ENCODE results near the gene SRMS.
"Not testable (repeated sequence)": the region's sequence is repeated elsewhere in the genome, so short reads cannot be mapped to it uniquely, and the experiment has no call there.

The SRMS gene

DNA sequence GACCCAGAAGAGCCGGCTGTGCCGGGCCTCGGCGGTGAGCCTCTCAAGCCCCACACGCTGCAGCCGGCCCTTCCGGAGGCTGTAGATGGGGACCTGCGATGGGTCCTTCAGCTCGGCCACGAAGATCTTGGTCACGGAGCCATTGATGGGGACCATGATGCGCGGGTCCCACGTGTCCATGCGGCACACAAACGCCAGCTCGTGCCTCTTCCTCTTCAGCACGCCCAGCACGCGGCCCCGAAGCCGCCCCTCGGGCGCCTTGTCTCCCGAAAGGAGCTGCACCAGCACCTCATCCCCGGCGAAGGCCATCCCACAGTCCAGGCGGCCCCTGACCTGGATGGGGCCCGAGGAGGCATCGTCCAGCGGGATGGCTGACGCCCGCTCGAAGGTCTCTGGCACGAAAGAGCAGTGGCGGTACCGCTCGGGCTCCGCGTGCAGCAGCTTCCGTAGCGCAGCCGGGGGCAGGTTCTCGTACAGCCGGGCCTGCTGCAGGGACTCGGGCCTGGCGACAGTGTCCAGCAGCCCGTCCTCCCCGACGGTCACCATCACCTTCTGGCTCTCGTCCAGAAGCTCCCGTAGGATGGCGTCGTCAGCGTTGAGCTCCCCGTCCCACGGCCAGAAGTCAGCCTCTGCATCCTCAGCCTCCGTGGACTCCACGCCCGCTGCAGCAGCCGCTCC lies 17.6 kb upstream of the SRMS start:
- no peak for DNase-seq

DNA sequence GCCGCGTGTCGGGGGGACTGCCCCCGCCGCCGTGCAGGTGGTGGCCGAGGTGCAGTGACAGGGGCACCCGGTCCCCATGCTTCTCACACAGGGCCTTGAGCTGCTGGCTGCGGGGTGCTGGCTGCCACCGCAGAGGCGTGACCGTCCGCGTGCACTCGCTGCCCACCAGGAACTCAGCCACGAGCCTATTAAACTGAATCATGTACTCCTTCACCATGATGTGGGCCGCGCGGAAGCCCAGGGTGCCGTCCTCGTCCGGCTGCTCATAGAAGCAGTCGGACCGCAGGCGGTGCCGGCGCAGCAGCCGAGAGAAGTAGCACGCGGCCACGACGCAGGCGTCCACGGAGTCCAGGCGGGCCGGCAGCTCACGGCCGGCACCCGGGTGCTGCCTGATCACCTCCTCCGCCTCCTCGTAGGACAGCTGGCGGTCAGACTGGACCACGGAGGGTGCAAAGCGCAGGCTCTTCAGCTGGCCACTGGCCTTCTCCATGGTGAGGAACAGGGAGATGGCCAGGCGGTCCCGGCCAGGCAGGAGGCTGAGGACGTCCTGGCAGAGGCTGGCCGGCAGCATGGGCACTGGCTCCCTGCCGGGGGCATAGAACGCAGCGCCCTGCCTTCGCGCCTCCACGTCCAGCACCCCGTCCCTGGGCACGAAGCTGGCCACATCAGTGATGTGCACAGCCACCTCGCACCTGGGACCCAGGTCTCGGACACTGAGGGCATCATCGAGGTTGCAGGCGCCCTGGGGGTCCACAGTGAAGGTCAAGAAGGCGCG lies 16.7 kb upstream of the SRMS start:
- no peak for DNase-seq

DNA sequence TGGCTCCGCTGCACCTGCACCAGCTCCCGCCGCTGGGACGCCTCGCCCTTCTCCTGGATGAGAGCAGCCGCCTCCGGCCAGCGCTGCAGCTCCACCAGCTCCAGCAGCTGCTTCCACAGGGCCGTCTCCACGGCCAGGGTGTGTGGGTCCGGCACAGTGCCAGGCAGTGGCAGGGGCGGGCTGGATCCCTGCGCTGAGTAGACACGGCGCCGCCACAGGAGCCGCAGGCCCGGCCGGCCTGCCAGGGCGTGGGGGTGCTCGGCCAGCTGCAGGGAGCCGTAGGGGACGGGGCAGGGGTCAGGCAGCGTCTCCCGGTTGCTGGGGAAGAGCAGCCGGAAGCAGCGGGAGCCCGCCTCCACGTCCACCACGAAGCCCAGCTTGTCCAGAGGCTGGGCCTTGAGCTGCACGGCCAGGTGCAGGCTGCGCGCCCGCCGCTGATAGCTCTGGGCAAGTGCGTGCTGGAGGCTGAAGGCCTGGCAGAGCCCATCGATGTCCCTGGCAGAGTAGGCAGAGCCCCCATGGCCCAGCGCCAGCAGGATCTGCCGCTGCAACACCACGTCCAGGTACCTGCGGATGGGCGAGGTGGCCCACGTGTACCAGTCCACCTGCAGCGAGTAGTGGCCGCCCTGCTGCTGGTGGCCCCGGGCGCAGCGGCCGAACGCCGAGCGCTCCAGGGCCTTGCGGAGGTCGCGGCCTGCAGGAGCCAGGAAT lies 15.8 kb upstream of the SRMS start:
- no peak for DNase-seq

DNA sequence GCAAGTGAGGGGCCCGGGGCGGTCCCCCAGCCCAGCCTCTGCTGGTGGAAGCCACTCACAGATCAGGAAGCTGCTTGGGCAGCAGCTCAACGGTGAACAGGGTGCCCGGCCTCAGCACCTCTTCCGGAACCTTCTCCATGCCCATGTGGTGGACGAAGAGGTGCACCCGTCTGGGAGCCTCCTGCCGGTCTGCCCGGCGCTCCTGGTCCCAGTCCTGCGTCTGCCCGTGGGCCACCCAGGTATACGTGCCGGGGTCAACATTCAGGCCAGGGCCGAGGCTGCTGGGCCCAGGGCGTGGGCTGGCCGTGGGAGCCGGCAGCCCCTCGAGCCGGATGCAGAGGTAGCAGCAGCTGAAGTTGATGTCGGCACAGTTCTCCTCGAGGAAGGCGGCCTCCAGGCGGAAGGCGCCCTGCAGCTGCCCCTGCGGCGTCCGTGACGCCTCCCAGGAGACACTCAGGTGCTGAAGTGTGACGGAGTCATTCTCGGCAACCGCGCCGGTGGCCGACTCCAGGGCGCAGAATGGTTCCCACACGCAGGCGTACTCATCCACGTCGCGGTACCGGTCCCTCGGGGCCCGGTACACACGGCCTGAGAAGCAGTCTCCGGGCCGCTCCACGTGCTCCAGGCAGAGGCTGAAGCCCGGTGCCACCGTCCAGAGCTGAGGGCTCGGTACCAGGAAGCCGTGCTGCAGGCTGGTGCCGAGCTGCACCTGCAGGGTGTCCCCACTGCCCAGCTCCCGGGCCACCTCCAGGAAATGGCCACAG lies 15.1 kb upstream of the SRMS start:
- no peak for DNase-seq

DNA sequence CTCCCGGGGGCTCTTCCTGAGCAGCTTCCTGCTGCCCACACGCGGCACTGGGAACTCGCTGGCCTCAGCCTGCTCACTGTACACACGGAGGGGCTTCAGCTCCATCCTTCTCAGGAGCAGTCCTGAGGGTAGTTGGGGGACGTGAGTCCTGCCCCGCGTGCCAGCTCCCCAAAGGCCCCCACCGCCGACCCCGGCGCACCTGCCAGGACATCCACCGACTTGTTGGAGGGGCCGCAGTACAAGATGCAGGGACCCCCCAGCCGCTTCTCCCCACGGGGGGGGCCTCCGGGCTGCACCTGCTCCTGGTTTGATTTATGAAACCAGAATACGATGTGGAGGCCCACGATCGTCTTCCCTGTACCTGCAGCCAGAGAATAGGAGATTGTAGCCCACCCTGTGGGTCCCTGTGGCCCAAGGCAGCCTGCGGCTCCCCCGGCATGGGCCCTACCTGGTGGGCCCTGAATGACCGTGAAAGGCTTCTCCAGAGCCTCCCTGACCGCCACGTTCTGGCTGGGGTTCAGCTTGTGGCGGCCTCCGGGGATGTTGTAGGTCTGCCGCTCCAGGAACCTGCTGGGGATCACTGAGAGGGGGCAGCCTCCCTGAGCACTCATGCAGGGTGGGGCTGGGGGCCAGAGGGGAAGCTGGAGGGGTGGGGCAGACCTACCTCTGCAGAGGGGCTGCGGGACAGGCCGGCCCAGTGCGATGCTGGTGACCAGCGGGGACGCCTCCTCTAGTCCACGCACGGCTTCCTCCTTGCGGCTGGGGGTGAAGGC lies 14.3 kb upstream of the SRMS start:
- DNase-seq, result no peak

DNA sequence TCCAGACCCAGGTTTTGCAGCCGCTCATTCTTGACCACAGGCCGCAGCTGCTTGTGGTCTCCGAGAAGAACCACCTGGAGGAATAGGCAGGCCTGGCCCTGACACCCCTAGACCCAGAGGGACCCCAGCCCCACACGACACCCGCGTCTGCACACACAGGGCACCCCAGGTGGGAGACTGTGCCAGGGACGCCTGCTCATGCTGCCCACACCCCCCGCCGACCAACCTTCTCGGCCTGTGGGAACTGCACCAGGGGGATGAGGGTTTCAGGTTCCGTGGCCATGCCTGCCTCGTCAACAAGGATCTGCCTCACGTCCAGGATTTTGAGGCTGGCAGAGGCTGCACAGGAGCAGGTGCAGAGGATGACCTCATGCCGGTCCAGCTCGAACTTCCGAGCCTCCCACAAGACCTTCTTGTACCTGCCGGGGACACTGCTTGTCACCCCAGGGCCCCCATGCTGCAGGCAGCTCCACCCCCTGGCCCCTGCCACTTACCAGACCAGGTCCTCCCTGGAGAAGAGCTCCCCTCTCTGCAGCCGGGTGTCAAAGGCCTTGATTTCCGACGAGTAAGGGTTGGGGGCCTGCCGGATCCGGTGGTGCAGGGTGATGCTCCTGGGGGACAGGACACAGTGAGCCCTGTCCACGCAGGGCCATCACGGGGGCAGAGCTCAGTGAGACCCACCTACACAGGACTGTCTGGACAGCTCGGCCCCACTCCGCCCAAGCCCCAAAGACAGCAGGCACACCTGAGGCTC lies 13.5 kb upstream of the SRMS start:
- DNase-seq, result no peak

DNA sequence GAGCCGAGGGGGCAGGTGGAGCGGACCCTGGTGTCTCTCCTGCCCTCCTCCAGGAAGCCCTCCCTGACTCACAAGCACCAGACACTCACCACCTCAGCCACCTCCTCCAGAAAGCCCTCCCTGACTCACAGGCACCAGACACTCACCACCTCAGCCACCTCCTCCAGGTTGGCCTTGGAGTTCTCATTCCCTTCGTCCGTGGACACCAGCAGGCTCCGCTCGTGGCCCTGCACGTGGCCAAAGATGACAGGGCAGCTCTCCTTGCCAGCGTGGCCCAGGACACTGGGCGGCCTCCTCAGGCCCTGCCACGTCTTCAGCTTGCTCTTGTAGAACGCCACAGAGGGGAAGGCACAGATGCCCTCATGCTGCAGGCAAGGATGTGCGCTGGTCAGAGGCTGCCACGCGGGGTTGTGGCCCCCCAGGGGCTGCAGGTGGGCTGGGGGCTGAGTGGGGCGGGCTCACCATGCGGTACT lies 12.8 kb upstream of the SRMS start:
- no peak for DNase-seq

DNA sequence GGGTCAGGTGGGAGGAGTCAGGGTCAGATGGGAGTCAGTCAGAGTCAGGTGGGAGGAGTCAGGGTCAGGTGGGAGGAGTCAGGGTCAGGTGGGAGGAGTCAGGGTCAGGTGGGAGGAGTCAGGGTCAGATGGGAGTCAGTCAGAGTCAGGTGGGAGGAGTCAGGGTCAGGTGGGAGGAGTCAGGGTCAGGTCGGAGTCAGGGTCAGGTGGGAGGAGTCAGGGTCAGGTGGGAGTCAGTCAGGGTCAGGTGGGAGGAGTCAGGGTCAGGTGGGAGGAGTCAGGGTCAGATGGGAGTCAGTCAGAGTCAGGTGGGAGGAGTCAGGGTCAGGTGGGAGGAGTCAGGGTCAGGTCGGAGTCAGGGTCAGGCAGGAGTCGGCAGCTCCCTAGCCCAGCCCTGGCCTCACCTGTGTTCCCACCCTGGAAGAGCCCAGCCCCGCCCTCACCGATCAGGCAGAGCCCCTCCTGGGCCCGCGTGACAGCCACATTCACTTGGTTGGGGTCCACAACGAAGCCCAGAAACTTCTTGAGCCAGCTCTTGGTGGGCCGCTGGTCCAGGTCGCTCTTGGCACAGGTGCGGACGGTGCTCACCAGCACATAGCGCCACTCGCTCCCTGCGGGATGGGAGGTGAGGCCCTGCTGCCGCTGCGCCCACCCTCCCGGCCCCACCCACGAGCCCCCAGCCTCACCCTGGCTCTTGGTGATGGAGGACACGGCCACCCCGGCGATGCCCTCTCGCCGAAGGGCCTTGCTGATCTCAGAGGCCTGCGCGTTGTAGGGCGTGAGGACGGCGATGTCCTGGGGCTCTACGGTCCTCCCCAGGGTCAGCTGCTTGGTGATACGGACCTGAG lies 12.2 kb upstream of the SRMS start:
- not testable (repeated sequence) for DNase-seq

DNA sequence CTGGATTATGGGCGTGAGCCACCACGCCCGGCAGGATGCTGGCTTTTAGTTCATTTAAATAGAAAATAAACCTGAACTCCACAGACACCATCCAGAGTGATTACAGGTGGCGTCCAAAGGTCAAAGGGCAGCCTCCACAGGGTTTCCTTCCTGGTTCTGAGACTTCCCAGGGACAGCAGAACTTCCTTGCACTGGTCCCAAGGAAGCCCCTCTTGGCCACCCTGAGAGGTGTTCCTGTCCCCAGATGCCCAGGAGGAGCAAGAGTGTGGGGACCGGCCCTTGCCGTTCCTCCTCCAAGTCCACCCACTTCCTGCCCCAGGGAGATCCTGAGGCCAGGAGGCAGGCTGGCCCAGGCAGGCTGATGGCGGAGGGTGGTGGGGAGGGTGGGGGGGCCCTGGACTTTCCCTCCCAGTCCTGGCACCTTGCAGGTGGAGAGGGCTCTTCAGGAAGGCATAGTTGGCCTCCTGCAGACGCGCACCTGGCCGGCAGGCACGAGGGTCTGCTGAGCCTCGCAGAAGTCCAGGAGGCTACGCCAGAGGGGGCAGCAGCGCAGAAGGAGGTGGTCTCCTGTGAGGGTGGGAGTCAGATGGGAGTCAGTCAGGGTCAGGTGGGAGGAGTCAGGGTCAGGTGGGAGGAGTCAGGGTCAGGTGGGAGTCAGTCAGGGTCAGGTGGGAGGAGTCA lies 11.4 kb upstream of the SRMS start:
- DNase-seq, result no peak

DNA sequence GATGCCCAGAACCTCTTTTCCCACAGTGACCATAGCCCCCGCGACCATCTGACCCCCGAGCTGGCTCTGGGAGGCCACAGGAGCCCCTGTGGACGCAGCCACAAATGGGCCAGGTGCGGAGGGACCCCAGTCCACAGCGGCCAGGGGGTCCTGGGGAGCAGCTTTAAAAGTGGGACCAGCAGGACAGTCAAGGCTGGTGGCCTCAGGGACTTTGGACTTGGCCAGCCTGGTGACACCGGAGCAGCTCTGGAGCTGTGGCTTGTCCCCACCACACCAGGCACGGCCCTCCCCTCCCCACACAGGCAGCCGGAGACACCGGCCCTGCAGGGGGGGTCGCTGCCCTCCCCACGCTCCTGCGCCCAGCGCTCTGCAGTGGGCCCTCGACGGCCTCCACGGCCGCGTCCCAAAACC lies 9.9 kb upstream of the SRMS start:
- DNase-seq, result no peak

DNA sequence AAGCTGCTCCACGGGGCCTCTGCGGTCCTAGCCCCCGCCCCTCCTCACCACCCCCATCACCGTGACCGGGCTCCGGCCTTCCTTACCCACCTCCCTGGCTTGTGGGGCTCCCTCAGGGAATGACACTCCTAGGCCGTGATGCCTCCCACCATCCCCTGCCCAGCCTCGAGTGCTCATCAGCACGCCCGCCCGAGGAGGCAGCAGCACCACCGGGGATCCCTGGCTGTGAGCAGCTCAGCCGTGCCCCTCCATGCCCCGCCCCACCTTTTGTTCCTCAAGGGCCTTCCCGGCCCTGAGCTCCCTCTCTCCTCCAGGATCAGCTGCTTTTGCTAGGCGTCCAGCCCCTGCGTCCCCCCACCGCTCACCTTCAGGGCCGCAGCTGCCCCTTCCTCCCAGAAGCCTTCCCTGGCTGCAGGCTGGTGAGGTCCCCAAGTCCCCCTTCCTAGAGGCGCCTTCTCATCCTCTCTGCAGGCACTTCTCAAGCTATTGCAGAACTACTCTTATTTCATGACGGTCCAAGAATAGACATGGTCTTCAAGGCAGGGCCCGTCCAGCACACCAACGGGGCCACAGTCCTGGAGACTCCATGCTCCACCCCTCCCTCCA lies 9.4 kb upstream of the SRMS start:
- DNase-seq, result no peak

DNA sequence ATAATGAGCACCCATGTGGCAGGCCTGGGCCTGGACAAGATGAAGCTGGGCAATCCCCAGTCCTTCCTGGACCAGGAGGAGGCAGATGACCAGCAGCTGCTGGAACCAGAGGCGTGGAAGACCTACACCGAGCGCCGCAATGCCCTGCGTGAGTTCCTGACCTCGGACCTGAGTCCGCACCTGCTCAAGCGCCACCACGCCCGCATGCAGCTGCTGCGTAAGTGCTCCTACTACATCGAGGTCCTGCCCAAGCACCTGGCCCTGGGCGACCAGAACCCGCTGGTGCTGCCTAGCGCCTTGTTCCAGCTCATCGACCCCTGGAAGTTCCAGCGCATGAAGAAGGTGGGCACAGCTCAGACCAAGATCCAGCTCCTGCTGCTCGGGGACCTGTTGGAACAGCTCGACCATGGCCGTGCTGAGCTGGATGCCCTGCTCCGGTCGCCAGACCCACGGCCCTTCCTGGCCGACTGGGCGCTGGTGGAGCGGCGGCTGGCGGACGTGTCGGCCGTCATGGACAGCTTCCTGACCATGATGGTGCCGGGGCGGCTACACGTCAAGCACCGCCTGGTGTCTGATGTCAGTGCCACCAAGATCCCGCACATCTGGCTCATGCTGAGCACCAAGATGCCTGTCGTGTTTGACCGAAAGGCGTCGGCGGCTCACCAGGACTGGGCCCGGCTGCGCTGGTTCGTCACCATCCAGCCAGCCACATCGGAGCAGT lies 8.3 kb upstream of the SRMS start:
- no peak for DNase-seq

DNA sequence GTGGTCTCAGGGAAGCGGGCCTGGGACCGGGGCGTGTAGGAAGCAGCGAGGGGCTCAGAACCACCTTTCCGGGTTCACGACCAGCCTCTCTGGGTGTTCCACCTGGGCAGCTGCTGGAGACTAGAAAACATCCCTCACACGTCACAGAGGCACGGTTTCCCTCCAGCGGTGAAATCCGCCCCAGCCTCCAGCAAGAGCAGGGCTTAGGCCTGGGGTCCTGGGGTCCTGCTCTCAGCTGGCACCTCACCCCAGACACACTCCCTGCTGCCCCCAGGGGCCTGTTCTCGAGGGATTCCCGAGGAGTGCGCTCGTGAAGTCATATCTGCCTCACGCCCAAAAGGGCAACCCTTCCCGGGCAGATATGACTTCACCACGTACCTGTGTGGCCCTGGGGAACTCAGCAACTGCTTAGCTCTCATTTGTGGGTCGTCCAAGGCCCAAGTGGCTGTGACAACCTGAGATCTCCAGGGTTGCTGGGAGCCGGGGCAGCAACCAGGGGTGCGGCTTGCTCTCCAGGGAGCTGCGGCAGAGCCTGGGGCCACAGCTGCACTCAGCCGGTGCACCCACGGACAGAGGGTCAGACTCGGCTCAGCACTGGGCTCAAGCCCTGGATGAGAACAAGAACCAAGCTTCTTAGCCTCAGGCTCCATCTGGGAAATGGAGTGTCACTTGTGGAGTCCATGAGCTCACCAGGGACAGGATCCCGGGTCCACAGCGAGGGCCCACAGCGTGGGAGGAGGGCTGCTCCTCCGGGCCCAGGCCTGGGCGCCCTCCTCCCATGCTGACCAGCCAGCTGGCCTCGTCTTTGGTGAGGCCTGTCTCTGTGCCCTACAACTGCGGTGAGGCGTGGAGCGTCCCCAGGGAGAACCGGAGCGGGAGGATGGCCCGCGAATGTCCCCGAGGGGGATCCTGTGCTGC lies 7.1 kb upstream of the SRMS start:
- no peak for DNase-seq

DNA sequence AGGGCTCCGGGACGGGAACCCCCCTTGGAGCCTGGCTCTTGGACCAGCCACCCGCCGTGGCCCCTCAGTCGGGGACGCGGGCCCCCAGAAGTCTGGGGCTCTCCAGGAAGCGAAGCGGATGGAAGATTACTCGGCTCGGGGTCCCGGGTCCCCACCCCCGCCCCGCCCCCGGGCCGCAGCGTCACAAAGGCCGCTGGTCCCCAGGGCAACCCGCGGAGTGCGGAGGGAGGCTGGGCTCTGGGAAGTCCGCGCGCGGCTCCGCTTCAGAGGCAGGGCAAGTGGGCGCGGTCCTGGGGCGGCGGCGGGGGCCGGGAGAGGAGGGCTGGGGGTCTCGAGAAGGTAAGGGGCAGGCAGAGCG lies 6.4 kb upstream of the SRMS start, which contains the start of gene FNDC11:
FNDC11 (plus strand) TSS at position 227 of the 358 bp plus-strand sequence. CDS start 1,505 bp downstream, outside the sequence.
- DNase-seq, result peak; percentile 56

DNA sequence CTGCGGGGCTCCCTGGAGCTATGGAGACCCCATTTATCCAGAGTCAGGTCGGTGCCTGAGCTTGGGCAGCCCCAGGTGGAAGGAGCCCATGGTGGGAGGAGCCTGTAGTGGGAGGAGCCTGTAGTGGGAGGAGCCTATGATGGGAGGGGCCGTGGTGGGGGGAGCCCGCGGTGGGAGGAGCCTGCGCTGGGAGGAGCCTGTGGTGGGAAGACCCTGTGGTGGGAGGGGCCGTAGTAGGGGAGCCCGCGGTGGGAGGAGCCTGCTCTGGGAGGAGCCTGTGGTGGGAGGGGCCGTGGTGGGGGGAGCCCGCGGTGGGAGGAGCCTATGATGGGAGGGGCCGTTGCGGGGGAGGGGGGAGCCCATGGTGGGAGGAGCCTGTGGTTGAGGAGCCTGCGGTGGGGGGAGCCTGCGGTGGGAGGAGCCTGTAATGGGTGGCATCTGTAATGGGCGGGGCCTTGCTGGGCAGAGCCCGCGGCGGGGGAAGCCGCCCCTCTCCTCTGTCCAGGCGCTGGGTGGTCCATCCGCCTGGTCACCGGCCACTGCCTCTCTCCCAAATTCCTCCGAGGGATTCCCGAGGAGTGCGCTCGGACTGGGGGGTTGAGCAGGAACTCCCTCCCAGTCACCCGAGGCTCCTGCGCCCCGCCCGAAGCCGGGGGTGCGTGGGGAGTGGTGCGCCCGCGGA lies 5.8 kb upstream of the SRMS start:
- DNase-seq, result peak; percentile 83

DNA sequence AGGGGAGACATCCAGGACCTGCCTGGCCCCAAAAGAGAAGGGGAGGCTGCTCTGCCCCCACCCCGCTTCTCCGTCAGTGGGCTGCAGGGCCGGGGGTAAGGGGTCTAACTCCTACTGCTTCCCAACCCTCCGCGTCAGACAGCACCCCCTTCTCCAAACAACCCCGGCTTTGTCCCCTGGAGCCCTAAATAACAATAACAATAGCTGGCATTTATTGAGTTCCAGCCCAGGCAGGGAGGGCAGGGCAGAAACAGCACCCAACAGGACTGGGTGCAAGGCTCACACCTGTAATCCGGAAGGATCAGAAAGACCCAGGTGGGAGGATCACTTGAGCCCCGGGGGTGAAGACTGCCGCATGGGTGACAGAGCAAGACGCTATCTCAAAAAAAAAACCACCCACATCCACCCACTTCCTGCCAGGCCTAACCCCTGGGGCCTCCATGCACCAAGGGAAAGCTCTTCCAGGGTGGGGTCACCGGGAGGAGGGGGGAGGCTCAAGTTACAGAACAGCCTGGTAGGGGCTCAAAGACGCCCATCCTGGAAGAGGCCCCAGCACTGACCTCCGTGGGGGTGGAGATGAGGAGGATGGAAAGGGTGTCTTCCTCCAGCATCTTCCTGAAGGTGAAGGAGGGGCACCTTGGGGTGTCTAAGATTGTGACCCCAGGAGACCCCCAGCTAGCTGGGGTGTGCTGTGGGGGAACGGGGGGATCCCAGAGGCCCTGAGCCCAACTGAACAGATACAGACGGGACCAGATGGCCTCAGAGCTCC lies 5.1 kb upstream of the SRMS start:
- peak; percentile 35 for DNase-seq
